Neural progenitor cell (in vitro differentiated cells): ENCODE results near the gene C19orf67. TPM values are rescaled to one million over a fixed set of nuclear protein-coding genes. Genes with fewer than 3 reads are reported as not detected.

ENCODE experiments used
- DNase-seq: peaks from one replicate; pipeline ENCODE4 v3.0.0-alpha.2; 2016; ENCODE audit warnings: low spot score
- H2AFZ ChIP-seq: fragments of 200-600 bp; sonication (generic); replicated peaks from 2 replicates; pipeline ENCODE4 v1.6.1; 2016; ENCODE audit warnings: antibody characterized with exemption
- H3F3A ChIP-seq: fragments of 200-600 bp; sonication (generic); 2 replicates; pipeline ENCODE4 v1.6.1; 2016; ENCODE audit warnings: antibody characterized with exemption, low read depth
- H3K27ac ChIP-seq: fragments of 200-600 bp; sonication (generic); 2 replicates; pipeline ENCODE4 v1.5.1; 2016; ENCODE audit warnings: mild to moderate bottlenecking
- H3K27me3 ChIP-seq: fragments of 200-600 bp; sonication (generic); 2 replicates; pipeline ENCODE4 v1.6.1; 2016; ENCODE audit warnings: mild to moderate bottlenecking, moderate library complexity
- H3K36me3 ChIP-seq: fragments of 200-600 bp; sonication (generic); 2 replicates; pipeline ENCODE4 v1.5.1; 2016
- H3K4me1 ChIP-seq: fragments of 200-600 bp; sonication (generic); 2 replicates; pipeline ENCODE4 v1.6.1; 2016; ENCODE audit warnings: mixed run types
- H3K4me2 ChIP-seq: fragments of 200-600 bp; sonication (generic); 2 replicates; pipeline ENCODE4 v1.6.1; 2016
- H3K4me3 ChIP-seq: fragments of 200-600 bp; sonication (generic); 2 replicates; pipeline ENCODE4 v1.5.1; 2016
- H3K79me2 ChIP-seq: fragments of 200-600 bp; sonication (generic); 2 replicates; pipeline ENCODE4 v1.6.1; 2016; ENCODE audit warnings: low read depth
- H3K9ac ChIP-seq: fragments of 200-600 bp; sonication (generic); 2 replicates; pipeline ENCODE4 v1.6.1; 2016
- H3K9me3 ChIP-seq: fragments of 200-600 bp; sonication (generic); 2 replicates; pipeline ENCODE4 v1.5.1; 2016; ENCODE audit warnings: low read depth
- H4K20me1 ChIP-seq: fragments of 200-600 bp; sonication (generic); 2 replicates; pipeline ENCODE4 v1.6.1; 2016; ENCODE audit warnings: low read depth
- H3K27ac Mint-ChIP-seq: 3 replicates; pipeline ENCODE4 v1.8.0; 2021; ENCODE audit warnings: mixed read lengths
- H3K27me3 Mint-ChIP-seq: 2 replicates; pipeline ENCODE4 v1.8.0; 2022; ENCODE audit warnings: low read depth, mild to moderate bottlenecking, inconsistent platforms, moderate library complexity, mixed read lengths; ENCODE audit not compliant: insufficient read depth
- H3K36me3 Mint-ChIP-seq: 3 replicates; pipeline ENCODE4 v1.8.0; 2021; ENCODE audit warnings: mixed read lengths
- H3K4me1 Mint-ChIP-seq: 3 replicates; pipeline ENCODE4 v1.8.0; 2021; ENCODE audit warnings: mixed read lengths
- H3K4me3 Mint-ChIP-seq: 3 replicates; pipeline ENCODE4 v1.8.0; 2021; ENCODE audit warnings: mild to moderate bottlenecking, moderate library complexity, mixed read lengths
- H3K9me3 Mint-ChIP-seq: 3 replicates; pipeline ENCODE4 v1.8.0; 2020; ENCODE audit warnings: mixed read lengths
- EZH2 ChIP-seq: fragments of 200-600 bp; sonication (generic); IDR thresholded peaks from 2 replicates; pipeline ENCODE4 v1.6.1; 2017; ENCODE audit warnings: antibody characterized with exemption, mild to moderate bottlenecking, moderate library complexity
- EZH2phosphoT487 ChIP-seq: fragments of 200-600 bp; sonication (generic); IDR thresholded peaks from 2 replicates; pipeline ENCODE4 v1.6.1; 2017; ENCODE audit warnings: antibody characterized with exemption
- total RNA-seq: library from RNA; depleted of rRNA; stranded (reverse); fragments of >200 nt; gene quantifications from 2 replicates; pipeline ENCODE4 v1.2.3, GENCODE V29; 2015; ENCODE audit warnings: low replicate concordance
- TF ChIP-seq, protein P1 (sequence below): fragments of 200-600 bp; sonication (generic); IDR thresholded peaks from 2 replicates; pipeline ENCODE4 v1.5.1; 2017; ENCODE audit warnings: antibody characterized with exemption, mild to moderate bottlenecking

Gene C19orf67
- total RNA-seq, 1 donor from 2014 or later, result not detected

DNA sequence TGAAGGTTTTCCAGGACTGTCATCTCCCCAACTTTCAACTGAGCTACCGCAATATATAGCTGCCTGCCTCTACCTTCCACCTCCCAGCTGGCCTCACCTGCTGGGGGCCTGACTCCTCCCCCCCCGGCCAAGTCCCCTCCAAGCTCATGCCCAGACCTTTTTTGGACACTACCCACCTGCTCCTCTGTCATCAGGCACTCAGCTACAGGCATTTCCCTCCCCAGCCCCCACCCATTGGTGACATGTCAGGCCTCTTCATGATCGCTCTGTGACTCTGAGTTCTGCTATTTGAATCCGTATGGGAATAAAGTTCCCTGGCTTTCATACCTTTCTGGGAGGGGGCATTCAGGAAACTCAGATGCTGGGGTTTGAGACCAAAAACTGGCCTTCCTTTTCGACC is 30.2 kb upstream of the C19orf67 start:
- no peak overlapping the region for H3K27ac Mint-ChIP-seq
- no peak overlapping the region for H3K4me3 ChIP-seq
- H3K9me3 ChIP-seq, result no peaks in the 10 kb centered on the region
- H2AFZ ChIP-seq, result no peak overlapping the region
- peaks cover 41% of the 10 kb centered on the region for H3K4me1 ChIP-seq
- peak overlapping the region; percentile 93 for H3K4me3 Mint-ChIP-seq
- H3K27ac ChIP-seq, result no peak overlapping the region
- H3K4me2 ChIP-seq, result no peak overlapping the region
- H3K9ac ChIP-seq, result no peak overlapping the region
- peaks cover 48% of the 10 kb centered on the region for H3K4me1 Mint-ChIP-seq
- peaks cover 10% of the 10 kb centered on the region for H3K27me3 Mint-ChIP-seq
- no peaks in the 10 kb centered on the region for H3K27me3 ChIP-seq
- H3K36me3 ChIP-seq, result no peaks in the 10 kb centered on the region
- no peaks in the 10 kb centered on the region for H3K9me3 Mint-ChIP-seq
- TF ChIP-seq, protein P1, sequence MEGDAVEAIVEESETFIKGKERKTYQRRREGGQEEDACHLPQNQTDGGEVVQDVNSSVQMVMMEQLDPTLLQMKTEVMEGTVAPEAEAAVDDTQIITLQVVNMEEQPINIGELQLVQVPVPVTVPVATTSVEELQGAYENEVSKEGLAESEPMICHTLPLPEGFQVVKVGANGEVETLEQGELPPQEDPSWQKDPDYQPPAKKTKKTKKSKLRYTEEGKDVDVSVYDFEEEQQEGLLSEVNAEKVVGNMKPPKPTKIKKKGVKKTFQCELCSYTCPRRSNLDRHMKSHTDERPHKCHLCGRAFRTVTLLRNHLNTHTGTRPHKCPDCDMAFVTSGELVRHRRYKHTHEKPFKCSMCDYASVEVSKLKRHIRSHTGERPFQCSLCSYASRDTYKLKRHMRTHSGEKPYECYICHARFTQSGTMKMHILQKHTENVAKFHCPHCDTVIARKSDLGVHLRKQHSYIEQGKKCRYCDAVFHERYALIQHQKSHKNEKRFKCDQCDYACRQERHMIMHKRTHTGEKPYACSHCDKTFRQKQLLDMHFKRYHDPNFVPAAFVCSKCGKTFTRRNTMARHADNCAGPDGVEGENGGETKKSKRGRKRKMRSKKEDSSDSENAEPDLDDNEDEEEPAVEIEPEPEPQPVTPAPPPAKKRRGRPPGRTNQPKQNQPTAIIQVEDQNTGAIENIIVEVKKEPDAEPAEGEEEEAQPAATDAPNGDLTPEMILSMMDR, result no peak
- no peak for TF ChIP-seq EZH2
- no peak for TF ChIP-seq EZH2phosphoT487
- no peaks in the 10 kb centered on the region for H3K36me3 Mint-ChIP-seq
- no peak for DNase-seq
- H3F3A ChIP-seq, result peaks cover 34% of the 10 kb centered on the region
- H3K79me2 ChIP-seq, result peaks cover 20% of the 10 kb centered on the region
- peaks cover 57% of the 10 kb centered on the region for H4K20me1 ChIP-seq

DNA sequence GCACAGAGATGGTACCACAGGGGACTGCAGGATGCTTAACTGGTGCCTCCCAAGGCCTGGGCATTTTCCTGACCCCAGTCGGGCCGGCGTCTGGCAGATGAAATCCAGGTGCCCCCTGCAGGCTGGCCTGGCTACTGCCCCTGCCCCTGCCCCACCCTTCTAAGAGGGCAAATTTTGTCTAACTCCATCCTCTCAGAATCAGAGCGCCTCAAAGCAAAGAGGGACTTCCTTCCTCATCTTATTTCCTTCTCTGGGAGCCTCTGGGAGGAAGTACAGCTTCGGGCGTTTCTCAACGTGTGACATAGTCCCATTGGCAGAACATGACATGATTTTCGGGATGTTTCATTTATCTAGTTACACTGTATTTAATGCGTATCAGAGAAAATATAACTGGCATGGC is 29.3 kb upstream of the C19orf67 start:
- no peaks in the 10 kb centered on the region for H3K27me3 ChIP-seq
- Mint-ChIP-seq H3K27ac (no peak overlapping the region), H3K9me3 (no peaks in the 10 kb centered on the region), H3K36me3 (no peaks in the 10 kb centered on the region), H3K4me3 (peak overlapping the region; percentile 68), H3K4me1 (peaks cover 46% of the 10 kb centered on the region), H3K27me3 (peaks cover 11% of the 10 kb centered on the region)
- DNase-seq, result peak; percentile 60
- no peaks in the 10 kb centered on the region for H3K36me3 ChIP-seq
- peaks cover 26% of the 10 kb centered on the region for H3F3A ChIP-seq
- no peak overlapping the region for H3K4me2 ChIP-seq
- TF ChIP-seq EZH2, result no peak
- TF ChIP-seq, protein P1, result peak; percentile 59
- H3K27ac ChIP-seq, result no peak overlapping the region
- H3K9me3 ChIP-seq, result no peaks in the 10 kb centered on the region
- no peak overlapping the region for H2AFZ ChIP-seq
- no peak overlapping the region for H3K4me3 ChIP-seq
- H3K4me1 ChIP-seq, result peaks cover 41% of the 10 kb centered on the region
- peaks cover 61% of the 10 kb centered on the region for H4K20me1 ChIP-seq
- peaks cover 20% of the 10 kb centered on the region for H3K79me2 ChIP-seq
- no peak overlapping the region for H3K9ac ChIP-seq

DNA sequence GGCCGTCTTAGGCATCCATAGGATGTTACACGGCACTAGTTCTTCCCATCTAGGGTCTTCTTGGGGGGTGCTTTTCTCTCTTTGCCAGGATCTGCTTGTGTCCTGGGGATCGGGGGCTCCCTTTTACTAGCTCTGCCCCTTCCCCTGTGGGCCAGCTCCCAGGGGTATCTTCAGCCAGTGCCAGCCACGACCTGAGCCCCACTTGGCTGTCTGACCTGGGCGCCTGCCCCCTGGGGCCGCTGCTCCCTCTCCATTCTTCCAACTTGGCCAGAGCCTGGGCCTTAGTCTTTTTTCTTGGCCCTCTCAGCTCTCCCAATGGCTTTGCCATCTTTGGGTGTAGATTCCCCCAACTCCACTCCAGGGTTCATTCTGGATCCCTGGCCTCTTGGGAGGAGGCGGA is 28.9 kb upstream of the C19orf67 start:
- Histone ChIP-seq H3K27me3 (no peaks in the 10 kb centered on the region), H3K9me3 (no peaks in the 10 kb centered on the region), H3K4me3 (no peak overlapping the region), H3K4me1 (peaks cover 39% of the 10 kb centered on the region), H3K36me3 (no peaks in the 10 kb centered on the region), H3K4me2 (no peak overlapping the region), H3K9ac (no peak overlapping the region), H3F3A (peaks cover 22% of the 10 kb centered on the region), H3K27ac (no peak overlapping the region), H2AFZ (no peak overlapping the region), H3K79me2 (peaks cover 20% of the 10 kb centered on the region), H4K20me1 (peaks cover 61% of the 10 kb centered on the region)
- Mint-ChIP-seq H3K9me3 (no peaks in the 10 kb centered on the region), H3K4me1 (peaks cover 43% of the 10 kb centered on the region), H3K36me3 (no peaks in the 10 kb centered on the region), H3K4me3 (no peak overlapping the region), H3K27me3 (peaks cover 11% of the 10 kb centered on the region), H3K27ac (no peak overlapping the region)
- TF ChIP-seq EZH2phosphoT487 (no peak), EZH2 (no peak)
- TF ChIP-seq, protein P1, result no peak
- no peak for DNase-seq
